Measurements from ENCODE around the gene NTSR1.

- TF ChIP-seq CTCF (IDR thresholded peaks at IDR 0.05) (no peak), POLR2A (IDR thresholded peaks at IDR 0.05) (no peak)
Observed at GRCh38 chr20:62696989-62697388, 11.6 kb upstream of the NTSR1 start.
